Activated CD4-positive, alpha-beta T cell treated with anti-CD3 and anti-CD28 coated beads for 24 hours (primary cell): ENCODE results near the gene CD300LB.

ENCODE experiments used
- DNase-seq, 2 donors: peaks; one replicate each; pipeline ENCODE4 v3.0.0-alpha.2; 2020; ENCODE audit warnings: low read depth in 2 of 2

The CD300LB gene

GRCh38 chr17:74549343-74549742 lies 18.1 kb upstream of the CD300LB start:
- no peak for DNase-seq

GRCh38 chr17:74547736-74548135 lies 16.5 kb upstream of the CD300LB start:
- no peak for DNase-seq

- no peak for DNase-seq
Measured at GRCh38 chr17:74547264-74547663, 16.0 kb upstream of the CD300LB start.

- DNase-seq, result no peak
Measured at GRCh38 chr17:74546586-74546985, 15.3 kb upstream of the CD300LB start.

GRCh38 chr17:74545843-74546230 lies 14.6 kb upstream of the CD300LB start, which contains the start of gene CD300C:
Gene CD300C (minus strand): TSS chr17:74546115. CDS start chr17:74545782, 333 bp downstream.
- no peak for DNase-seq

- DNase-seq, result no peak
Measured at GRCh38 chr17:74544991-74545842, 13.9 kb upstream of the CD300LB start.

- DNase-seq, result no peak
Measured at GRCh38 chr17:74543891-74544760, 12.9 kb upstream of the CD300LB start.

GRCh38 chr17:74543406-74543805 lies 12.1 kb upstream of the CD300LB start:
- DNase-seq, result no peak

GRCh38 chr17:74542727-74543383 lies 11.6 kb upstream of the CD300LB start:
- no peak for DNase-seq

- DNase-seq, result no peak
Measured at GRCh38 chr17:74542166-74542565, 10.9 kb upstream of the CD300LB start.

GRCh38 chr17:74541176-74542111 lies 10.2 kb upstream of the CD300LB start:
- no peak for DNase-seq

- no peak for DNase-seq
Measured at GRCh38 chr17:74539281-74539820, 8.1 kb upstream of the CD300LB start.

- DNase-seq, result no peak
Measured at GRCh38 chr17:74536890-74537289, 5.6 kb upstream of the CD300LB start.

GRCh38 chr17:74532115-74532514 lies 840 bp upstream of the CD300LB start:
- no peak for DNase-seq

GRCh38 chr17:74530831-74531150 lies 484 bp downstream of the CD300LB start:
- DNase-seq, result no peak

- no peak for DNase-seq
Measured at GRCh38 chr17:74529243-74529642, 2.0 kb downstream of the CD300LB start.

GRCh38 chr17:74528491-74529199 lies 2.6 kb downstream of the CD300LB start:
- DNase-seq, result no peak

GRCh38 chr17:74527756-74528155 lies 3.5 kb downstream of the CD300LB start:
- DNase-seq, result no peak

- DNase-seq, result no peak
Measured at GRCh38 chr17:74527081-74527480, 4.2 kb downstream of the CD300LB start.

GRCh38 chr17:74526681-74527080 lies 4.6 kb downstream of the CD300LB start:
- DNase-seq, result no peak
